GM18868 (cell line): ENCODE data around the gene MEGF11.

Source experiments
- ATAC-seq: cut with Tn5 transposase; IDR thresholded peaks from one replicate; pipeline ENCODE4 v1.9.1; 2021; ENCODE audit warnings: mild to moderate bottlenecking, moderate library complexity; ENCODE audit not compliant: unreplicated experiment

MEGF11 gene

DNA sequence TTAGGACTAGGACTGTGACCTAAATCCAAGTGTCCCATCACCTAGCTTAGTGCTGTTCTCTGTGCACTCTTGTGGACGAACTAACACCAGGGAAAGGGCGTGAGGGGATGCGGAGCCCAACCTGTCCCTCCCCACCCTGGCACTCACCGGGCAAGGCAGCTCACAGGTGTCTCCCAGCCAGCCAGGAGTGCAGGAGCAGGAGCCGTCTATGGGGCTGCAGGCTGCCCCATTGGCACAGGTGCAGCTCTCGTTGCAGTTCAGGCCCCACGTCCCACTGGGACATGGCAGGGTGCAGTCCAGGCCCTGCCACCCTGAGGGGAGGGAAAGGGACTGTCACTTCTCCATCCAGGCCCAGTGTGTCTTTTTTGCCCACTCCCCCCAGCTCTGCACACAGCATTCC, 324.0 kb downstream of the MEGF11 start:
- ATAC-seq, result no peak

DNA sequence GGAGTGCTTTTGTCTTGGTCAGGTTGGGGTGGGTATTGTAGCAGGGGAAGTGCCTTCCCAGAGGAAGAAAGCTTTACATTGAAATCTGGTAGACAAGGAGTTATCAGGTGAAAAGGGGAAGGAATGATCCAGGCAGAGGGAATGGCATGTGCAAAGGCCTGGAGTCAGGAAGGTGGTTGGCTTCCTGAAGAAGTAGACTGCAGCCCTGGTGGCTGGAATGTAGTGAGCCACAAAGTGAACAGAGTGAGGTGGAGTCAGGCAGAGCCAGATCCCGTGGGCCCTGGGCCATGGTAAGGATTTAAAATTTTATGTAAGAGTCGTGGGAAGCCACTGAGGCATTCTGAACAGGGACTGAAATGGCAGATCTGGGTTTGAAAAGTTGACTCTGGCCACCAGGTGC, 326.0 kb downstream of the MEGF11 start:
- ATAC-seq, result no peak

DNA sequence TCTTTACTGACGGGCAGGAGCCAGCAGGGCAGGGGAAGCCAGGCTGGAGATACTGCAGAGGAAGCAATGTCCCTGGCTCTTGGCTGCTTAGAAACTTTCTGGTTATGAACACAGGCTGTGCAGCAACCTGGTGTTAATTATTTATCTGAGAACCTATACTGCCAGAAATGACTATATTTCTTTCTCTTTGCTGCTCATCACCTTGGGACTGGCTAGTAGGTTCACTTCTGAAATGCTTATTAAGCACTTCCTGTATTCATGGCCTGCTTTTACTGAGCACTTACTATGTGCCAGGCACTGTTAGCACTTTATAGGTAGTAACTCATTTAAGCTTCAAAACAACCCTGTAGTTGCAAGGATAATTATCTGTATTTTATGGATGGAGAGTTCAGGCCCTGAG, 326.7 kb downstream of the MEGF11 start:
- ATAC-seq, result no peak

DNA sequence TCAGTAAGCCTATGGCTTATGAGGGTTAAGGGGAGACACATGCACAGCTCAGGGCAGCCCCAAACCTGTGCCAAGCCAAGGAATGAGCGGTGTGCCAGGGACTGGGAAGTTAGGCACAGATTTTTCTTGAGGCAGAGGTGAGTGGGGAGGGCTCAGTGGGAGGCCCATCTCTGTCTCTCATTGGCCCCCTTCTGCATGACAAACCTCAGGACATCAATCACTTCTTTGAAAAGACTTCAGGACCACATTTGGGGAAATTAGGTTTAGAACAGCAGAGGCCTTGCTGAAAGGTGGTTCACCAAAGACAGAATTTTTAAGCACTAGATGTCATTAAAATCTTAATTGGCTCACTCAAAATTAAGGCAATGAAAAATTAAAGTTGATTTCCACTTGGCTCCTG, 327.1 kb downstream of the MEGF11 start:
- no peak for ATAC-seq

DNA sequence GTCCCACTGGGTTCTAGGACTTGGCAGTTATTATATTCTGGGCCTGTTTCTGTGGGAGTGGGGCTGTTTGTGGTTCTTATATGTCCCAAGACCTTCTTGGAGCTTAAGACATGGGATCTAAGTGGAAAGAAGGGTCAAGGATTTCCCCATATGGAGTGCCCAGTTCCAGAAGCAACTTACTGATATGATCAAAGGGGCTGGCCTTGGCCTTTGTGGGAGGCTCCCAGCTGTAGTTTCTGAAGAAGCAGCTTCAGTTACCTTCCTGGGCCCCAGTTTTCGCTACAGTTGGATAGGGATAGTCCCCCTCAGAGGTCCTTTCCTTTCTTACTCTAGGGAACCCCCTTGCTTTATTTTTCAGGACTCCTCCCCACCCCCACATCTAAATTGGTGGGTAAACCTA, 328.2 kb downstream of the MEGF11 start:
- no peak for ATAC-seq

DNA sequence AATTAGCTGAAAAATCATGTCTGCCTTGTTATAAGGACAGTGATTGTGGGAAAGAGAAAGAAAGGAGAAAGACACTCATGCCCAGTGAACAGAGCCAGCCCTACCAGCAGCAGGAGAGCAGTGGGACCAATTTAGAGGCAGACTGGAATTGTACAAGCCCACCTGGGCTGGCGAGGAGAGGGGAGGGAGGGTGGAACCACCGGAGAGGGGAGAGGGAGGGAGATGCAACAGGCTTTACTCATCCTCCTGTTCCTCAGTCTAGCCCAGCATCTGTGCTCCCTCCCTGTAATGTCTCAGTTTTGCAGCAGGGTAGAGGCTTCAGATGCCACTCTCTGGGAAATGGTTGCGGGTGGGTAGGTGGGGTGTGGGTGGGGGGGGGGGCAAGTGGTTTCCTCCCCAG, 329.5 kb downstream of the MEGF11 start:
- ATAC-seq, result no peak

DNA sequence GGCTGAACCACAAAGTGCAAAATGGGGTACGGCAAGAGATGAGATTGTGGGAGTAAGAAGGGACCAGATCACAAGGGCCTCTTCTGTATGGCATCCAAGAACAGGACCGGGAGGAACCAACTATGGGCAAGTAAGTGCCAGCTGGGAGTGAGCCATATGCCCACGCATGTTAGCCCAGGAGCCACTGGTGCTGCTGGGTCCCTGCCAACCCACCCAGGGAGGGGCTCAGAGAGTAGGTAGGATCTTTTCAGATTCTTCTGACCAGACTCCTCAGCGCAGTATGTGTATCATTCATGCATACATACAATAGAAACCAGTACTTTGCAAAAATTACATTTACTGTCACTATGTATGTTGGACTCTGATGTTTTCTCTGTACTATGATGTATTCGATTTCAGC, 330.3 kb downstream of the MEGF11 start:
- ATAC-seq, result no peak

DNA sequence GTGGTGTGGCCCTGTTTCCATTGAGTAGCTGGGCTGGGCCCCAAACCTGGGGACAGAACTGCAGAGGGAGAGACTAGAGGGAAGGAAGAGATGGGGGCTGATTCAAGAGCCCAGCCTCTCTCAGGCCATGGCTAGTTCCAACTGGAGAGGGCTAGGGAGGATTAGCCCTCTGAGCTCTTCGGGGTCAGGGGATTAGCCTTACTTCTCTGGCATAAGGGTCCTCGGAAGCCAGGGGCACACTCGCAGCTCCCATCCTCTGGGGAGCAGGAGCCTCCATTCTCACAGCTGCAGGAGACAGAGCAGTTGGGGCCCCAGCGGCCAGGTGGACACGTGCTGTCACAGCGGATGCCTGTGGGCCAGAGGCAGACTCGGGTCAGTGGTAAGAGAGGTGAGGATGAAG, 330.9 kb downstream of the MEGF11 start:
- ATAC-seq, result no peak

DNA sequence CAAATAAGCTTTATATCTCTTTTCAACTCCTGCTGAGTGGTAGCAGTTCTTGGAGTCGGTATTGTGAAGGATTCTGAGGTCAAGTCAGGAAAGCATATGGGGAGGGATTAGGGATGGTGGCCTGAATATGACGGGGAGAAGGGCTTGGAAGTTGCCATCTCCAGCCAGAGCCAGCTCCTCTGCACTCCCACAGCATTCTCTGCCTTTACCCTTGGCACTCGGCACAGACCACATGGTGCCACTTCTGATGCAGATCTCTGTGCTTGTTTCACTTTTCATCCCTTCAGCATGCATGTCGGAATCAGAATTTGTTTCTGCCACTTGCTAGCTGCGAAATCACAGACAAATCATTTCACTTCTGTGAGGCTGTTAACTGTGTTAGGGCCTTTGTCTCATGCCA, 331.8 kb downstream of the MEGF11 start:
- ATAC-seq, result no peak

DNA sequence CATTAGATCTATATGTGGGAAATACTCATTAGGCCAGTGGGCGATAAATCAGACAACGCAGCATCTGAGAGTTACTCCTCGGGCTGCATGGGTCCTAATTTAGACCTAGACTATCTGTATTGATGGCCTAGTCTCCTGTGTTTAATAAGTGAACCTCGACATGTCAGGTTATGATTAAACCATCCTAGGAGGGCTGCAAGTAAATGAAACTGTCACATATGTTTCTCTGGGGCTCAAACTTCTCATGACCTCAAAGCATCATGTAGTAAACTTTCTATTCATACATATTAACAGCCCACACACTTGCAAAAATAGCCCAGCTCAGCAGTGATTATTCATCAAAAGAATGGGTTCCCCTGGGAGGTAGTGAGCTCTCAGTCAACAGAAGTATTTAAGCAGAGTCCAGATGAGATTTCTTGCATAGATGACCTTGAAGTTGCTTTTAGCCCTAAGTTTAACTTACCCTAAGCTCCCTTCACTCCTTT, 332.7 kb downstream of the MEGF11 start:
- ATAC-seq, result peak; percentile 33

DNA sequence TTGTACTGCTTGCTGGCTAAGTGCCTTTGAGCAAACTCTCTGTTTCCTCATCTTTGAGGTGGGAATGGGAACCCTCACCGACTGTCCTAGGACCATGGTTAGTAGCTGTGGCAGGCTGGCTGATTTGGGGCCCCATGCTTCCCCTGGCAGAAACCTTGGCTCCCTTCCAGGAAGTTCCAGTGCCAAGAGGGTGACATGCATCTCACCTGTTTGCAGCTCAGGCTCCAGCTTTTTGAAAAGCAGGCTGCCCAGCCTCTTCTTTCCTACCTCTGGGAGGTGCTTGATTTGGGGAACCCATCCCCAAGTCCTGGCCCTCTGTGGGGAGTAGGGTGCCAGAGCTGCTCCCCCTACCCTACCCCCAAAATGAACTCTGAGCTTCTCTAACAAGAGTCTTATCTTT, 333.4 kb downstream of the MEGF11 start:
- no peak for ATAC-seq

DNA sequence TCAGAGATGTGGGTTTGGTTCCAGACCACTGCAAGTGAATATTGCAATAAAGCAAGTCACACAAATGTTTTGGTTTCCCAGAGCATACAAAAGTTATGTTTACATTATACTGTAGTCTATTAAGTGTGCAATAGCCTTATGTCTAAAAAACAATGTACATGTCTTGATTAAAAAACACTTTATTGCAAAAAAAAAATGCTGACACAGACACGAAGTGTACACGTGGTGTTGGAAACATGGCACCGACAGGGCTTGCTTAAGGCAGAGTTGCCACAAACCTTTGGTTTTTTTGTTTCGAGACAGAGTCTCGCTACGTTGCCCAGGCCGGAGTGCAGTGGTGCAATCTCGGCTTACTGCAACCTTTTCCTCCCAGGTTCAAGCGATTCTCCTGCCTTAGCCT, 334.2 kb downstream of the MEGF11 start:
- ATAC-seq, result no peak

DNA sequence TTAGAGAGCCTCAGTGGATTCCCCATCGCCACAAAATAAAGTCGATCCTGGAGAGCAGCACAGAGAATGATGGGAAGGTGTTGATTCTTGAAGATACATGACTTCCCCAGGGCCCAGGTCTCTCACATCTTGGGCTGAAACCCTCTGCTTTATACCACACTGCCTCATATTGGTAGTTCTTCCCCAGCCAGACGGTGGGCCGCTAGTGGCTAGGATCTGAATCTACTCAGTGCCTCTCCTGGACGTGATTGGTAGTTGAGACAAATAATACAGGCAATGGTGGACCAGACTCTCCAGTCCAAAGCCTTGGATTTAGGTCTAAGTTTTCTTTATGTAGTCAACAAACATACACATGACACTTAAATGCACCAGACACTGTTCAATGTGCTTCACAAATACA, 334.6 kb downstream of the MEGF11 start:
- no peak for ATAC-seq

DNA sequence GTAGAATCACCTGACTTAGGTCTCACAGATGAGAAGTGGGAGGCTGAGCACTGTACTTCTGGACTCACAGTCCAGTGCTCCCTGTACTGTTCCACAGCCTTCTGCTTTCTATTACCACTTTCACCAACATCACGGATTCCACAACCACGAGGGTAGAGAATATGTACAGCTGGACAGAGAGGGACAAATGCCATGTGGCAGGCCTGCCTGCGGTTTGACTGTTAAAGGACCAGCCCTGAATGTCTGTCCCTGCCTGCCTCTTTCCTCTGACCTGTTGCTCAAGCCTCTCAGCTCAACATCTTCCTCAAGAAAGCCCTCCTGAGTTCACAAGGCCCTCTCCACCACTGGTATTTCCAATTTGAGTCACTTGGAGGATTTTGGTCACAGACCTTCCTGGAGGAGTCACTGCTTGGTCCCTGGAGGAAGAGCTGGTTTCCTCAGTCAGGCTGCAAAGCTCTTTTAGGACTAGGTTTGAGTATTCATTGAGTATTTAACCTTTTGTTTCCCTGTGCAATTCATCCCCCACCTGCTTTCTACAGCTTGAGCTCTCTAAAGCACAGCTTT, 335.1 kb downstream of the MEGF11 start:
- ATAC-seq, result no peak

DNA sequence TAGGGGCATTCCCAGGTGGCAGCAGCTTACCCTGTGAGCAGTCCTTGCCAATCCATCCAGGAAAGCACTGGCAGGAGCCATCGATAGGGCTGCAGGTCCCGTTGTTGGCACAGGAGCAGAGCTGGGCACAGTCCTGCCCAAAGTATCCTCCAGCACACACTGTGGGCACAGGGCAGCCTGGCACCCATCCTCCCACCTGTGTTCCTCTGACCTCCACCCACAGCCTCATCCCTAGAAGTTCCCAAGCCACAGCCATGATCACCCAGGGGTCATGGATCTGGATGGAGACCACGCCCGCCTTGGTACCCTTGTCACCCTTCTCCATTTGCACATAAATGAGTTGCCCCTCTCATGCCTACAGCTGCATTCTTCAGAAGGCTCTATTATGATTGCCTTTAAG, 335.6 kb downstream of the MEGF11 start:
- no peak for ATAC-seq

DNA sequence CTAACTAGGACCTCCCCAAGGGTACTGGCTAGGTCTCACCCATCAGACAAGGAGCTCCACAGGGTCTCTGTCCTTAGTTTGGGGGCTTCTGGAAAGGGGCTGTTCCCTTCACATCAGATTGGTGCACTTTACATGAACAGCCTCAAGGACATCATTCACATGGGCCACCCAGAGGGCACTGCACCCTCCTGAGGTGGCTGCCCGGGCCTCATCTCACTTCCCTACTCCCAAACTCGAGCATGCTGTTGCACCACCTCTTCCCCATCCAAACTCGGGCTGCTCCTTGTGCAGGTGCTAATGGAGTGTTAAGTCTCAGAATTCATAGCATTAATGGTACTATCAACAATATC, 336.2 kb downstream of the MEGF11 start:
- no peak for ATAC-seq

DNA sequence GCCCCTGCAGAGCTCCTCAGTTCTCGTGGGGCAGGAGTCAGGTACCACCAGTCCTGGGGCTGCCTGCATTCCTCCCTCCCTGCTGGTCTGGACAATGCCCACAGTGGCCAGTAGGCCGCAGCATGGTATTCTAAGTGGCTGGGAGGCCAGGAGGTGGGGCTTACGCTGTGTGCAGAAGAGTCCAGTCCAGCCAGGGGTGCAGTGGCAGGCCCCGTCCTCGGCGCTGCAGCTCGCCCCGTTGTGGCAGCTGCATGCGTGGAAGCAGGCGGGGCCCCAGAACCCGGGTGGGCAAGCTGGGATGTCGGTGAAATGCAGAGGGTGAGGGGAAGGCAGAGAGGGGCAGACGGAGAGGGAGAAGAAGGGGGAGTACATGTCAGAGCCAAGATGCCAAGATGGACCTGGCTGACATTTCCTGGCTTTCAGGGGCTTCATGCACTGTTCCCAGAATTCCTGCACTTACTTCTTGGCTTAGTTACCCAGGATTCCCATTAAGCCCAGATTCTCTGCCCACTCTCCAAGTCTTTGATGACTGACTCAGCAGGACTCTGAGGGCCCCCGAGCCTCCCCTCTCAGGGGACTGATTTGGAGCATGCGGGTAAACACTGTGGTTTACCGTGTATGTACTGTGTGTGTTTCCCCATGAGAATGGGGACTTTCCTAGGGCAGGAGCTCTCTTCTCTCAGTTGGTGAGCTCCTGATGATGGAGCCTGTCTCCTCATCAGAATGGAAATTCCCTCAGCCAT, 336.7 kb downstream of the MEGF11 start:
- ATAC-seq, result peak; percentile 75

DNA sequence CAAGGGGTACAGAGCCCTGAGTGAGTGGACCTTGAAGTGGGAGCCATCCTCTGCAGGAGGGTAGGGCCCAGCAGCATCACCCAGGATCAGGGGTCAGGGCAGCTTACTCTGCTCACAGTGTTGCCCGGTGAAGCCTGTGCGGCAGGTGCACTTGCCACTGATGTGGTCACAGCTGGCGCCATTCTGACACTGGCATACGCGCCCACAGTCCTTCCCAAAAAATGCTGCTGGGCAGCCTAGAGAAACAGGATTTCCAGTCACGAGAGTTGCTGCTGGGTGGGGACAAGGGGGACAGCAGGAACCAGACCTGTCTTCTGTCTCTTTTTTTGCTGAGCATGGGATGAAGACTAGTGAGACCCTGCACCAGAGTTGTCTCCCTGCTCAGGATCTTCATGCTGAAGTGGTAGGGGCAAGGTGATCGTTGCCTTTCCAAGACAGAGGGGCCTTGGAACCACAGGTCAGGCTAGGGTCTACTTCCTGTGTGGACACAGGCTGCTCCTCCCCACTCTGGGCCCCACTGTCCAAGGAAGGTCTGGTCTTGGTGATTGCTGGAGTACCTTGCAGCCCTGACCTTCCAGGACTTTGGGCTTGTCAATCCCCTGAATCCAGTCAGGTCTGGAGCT, 337.4 kb downstream of the MEGF11 start:
- no peak for ATAC-seq

DNA sequence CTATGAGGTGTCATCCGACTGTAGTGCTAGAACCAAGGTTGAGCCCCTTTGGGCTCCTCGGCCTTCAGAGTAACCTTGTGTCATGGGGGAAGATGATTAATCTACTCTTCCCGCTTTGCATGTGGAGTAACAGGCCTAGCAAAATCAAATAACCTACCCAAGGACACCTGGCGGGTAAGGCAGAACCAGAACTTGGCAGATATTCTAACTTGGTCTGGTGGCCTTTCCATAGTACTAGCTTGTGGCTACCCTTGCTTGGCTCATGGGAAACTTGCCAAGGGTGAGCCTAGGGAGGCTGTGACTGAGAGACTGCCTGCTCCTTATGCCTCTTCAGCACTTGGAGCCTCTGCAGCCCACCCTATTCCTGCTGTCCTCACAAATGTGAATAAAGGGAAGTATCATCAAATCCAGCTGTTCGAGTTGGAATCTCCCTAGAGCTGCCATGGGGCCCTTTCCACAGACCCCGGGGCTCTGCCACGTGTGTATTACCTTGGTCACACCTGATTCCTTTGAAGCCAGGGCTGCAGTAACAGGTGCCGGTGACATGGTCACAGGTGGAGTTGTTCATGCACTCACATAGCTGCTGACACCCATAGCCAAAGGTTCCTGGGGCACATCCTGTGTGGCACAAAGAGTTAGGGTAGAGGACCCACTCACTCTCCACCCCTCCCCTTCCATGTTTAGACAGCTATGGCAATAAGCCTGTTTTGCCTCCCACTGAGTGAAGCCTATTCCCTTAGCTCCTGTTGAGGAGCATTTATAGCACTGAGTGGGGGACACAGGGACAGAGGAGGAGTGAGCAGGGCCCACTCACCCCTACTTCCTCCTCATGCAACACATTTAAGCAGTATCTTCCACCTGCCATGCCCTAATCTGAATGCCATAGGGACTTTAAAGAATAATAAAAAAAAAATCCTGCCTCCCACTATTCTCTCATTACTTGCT, 338.3 kb downstream of the MEGF11 start:
- ATAC-seq, result no peak

DNA sequence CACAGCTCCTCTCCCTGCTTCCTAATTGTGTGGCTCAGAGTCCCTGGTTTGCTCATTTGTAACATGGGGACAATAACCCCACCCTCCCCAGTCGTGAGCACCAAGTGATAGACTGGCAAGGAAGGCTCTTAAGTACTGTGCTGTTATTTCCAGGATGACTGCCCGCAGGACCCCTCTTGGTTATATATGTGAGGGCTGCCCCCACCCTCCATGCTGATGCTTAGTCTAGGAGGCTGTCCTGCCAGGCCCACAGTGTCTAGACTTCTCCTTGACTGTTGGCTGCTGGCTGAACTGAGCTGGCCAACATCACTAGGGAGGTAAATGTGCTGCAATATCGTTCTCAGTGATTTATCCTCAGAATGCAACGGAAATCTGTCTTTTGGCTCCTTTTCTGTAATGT, 339.2 kb downstream of the MEGF11 start:
- no peak for ATAC-seq

DNA sequence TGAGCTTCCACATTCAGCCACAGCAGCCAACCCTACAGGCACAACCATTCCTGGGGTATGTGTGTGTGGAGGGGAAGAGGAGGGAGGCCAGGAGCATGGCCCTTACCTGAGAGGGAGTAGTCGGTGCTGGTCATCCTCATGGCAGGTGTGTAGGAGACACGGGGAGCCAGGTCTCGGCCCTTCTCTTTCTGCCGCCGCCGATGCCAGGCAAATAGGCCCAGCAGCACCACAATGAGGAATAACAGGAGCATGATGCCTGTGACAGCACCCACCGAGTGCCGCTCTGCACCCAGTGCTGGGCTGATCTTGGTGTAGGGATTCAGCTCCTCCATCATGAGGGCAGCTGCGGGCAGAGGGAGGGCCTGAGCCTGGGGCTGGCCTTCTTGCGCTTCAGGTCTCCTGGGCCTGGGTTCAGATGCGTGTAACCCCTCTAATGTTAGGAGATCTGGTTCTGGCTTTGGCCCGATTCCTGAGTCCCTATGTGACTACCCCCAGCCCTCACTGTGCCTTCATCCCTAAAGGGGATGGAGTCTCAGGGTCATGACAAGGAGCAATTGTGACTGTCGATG, 339.8 kb downstream of the MEGF11 start:
- no peak for ATAC-seq
